ENCODE results near the gene GRB10. TPM values are rescaled to one million over a fixed set of nuclear protein-coding genes. Genes with fewer than 3 reads are reported as not detected.

The GRB10 gene
- total RNA-seq, 1 experiment from 2014 or later = 47.9 TPM

DNA sequence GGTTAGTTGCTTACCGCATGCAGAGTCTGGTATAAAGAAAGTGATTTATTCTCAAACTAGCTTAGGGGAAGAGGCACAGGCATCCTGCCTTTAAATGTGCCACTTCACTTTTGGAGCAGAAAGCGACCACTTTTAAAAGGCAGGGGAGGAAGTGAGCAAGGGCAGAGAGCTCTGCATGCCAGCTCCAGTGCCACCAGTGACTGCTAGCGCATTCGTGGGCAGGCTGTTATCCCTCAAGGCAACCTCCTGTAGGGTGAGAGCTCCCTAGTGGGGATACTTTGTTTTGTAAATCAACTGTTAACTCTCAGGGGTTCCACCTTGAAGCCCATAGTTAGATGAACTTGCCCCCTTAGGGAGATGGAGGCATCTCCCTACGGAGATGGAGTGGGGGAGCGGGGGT, 29.4 kb upstream of the GRB10 start:
- DNase-seq = no peak
- CTCF ChIA-PET = interaction anchor here (0.5 to 0.6 kb wide), 2 partner anchors 18 to 329 kb away, joined by 3 to 4 read pairs; no protein-coding TSS in a partner anchor
- H3K36me3 ChIP-seq (ENCODE audit: low read depth) = no peaks in the 10 kb centered on the region
- H3K4me1 ChIP-seq (replicated peaks; ENCODE audit: insufficient read depth) = peaks cover 12% of the 10 kb centered on the region
- H2AFZ ChIP-seq = no peak overlapping the region
- no TSS peak for BruUV-seq (replicated peaks)
- H4K20me1 ChIP-seq (ENCODE audit: insufficient read depth) = no peaks in the 10 kb centered on the region
- no peak overlapping the region for H3K27ac ChIP-seq
- no peaks in the 10 kb centered on the region for H3K79me2 ChIP-seq (ENCODE audit: low read depth)
- H3K9me3 ChIP-seq (ENCODE audit: insufficient read depth, low read depth) = no peaks in the 10 kb centered on the region
- POLR2A ChIA-PET (ENCODE audit: unreplicated experiment) = no interaction called here
- H3K9me2 ChIP-seq (ENCODE audit: insufficient read depth) = no peaks in the 10 kb centered on the region
- no peak overlapping the region for H3K4me3 ChIP-seq
- no peaks in the 10 kb centered on the region for H3K27me3 ChIP-seq (ENCODE audit: insufficient read depth, low read depth)
- H3F3A ChIP-seq (ENCODE audit: insufficient read depth, low read depth) = peaks cover 3% of the 10 kb centered on the region; the same call in 1 of the 2 replicates
- H3K4me2 ChIP-seq = no peak overlapping the region
- intact Hi-C loops (cut with micrococcal nuclease; ENCODE audit: unreplicated experiment) = no loop called here
- TF ChIP-seq EZH2 (IDR thresholded peaks at IDR 0.05; ENCODE audit: low read depth) = no peak

DNA sequence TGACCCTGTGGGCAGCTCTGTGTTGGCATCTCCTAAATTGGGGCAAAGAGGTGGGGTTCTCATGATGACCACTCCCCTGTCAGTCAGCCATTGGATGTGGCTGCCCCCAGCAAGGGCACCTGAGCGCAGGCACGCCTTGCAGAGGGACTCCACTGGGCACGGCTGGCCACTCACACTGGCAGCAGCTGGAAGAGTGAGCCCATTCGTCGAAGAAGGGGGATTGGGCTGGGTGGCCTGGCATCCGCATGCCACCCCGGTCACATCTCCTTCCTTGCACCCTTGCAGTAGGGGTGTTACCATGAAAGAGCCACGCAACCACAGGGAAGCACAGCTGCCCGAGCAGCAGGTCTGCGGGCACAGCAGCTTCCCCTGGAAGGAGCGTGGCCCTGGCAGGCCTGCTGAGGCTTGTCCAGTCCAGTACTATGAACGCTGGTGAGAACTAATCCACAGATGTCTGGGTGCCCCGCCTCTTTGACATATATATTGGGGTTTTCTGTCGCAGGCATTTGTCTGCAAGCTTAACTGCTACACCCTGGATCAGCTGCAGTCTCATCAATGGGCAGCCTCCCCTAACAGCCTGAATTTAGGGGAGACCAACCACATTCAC, 25.7 kb upstream of the GRB10 start:
- H3K36me3 ChIP-seq (ENCODE audit: low read depth) = no peaks in the 10 kb centered on the region
- no peaks in the 10 kb centered on the region for H3K79me2 ChIP-seq (ENCODE audit: low read depth)
- TF ChIP-seq EZH2 (IDR thresholded peaks at IDR 0.05; ENCODE audit: low read depth) = no peak
- CTCF ChIA-PET = no interaction called here
- no peak overlapping the region for H3K4me2 ChIP-seq
- H3K27me3 ChIP-seq (ENCODE audit: insufficient read depth, low read depth) = no peaks in the 10 kb centered on the region
- H3K4me3 ChIP-seq = no peak overlapping the region
- intact Hi-C loops (cut with micrococcal nuclease; ENCODE audit: unreplicated experiment) = no loop called here
- H3K4me1 ChIP-seq (replicated peaks; ENCODE audit: insufficient read depth) = peaks cover 32% of the 10 kb centered on the region
- BruUV-seq (replicated peaks) = no TSS peak
- H3K9me3 ChIP-seq (ENCODE audit: insufficient read depth, low read depth) = no peaks in the 10 kb centered on the region
- no peak overlapping the region for H3K27ac ChIP-seq
- H3F3A ChIP-seq (ENCODE audit: insufficient read depth, low read depth) = peaks cover 3% of the 10 kb centered on the region; the same call in 1 of the 2 replicates
- no peaks in the 10 kb centered on the region for H4K20me1 ChIP-seq (ENCODE audit: insufficient read depth)
- H2AFZ ChIP-seq = no peak overlapping the region
- no peak for DNase-seq
- POLR2A ChIA-PET (ENCODE audit: unreplicated experiment) = no interaction called here
- no peaks in the 10 kb centered on the region for H3K9me2 ChIP-seq (ENCODE audit: insufficient read depth)

GRCh38 chr7:50807026-50807730, 24.5 kb upstream of the GRB10 start:
- Histone ChIP-seq H2AFZ (no peak overlapping the region), H3K4me3 (no peak overlapping the region), H3K9me3 (ENCODE audit: insufficient read depth, low read depth) (no peaks in the 10 kb centered on the region), H3F3A (ENCODE audit: insufficient read depth, low read depth) (no peaks in the 10 kb centered on the region), H4K20me1 (ENCODE audit: insufficient read depth) (no peaks in the 10 kb centered on the region), H3K27ac (no peak overlapping the region), H3K36me3 (ENCODE audit: low read depth) (no peaks in the 10 kb centered on the region), H3K4me2 (no peak overlapping the region), H3K4me1 (replicated peaks; ENCODE audit: insufficient read depth) (peaks cover 28% of the 10 kb centered on the region), H3K27me3 (ENCODE audit: insufficient read depth, low read depth) (no peaks in the 10 kb centered on the region), H3K79me2 (ENCODE audit: low read depth) (no peaks in the 10 kb centered on the region), H3K9me2 (ENCODE audit: insufficient read depth) (no peaks in the 10 kb centered on the region)
- no TSS peak for BruUV-seq (replicated peaks)
- TF ChIP-seq, protein P1, sequence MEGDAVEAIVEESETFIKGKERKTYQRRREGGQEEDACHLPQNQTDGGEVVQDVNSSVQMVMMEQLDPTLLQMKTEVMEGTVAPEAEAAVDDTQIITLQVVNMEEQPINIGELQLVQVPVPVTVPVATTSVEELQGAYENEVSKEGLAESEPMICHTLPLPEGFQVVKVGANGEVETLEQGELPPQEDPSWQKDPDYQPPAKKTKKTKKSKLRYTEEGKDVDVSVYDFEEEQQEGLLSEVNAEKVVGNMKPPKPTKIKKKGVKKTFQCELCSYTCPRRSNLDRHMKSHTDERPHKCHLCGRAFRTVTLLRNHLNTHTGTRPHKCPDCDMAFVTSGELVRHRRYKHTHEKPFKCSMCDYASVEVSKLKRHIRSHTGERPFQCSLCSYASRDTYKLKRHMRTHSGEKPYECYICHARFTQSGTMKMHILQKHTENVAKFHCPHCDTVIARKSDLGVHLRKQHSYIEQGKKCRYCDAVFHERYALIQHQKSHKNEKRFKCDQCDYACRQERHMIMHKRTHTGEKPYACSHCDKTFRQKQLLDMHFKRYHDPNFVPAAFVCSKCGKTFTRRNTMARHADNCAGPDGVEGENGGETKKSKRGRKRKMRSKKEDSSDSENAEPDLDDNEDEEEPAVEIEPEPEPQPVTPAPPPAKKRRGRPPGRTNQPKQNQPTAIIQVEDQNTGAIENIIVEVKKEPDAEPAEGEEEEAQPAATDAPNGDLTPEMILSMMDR (conservative IDR thresholded peaks at IDR 0.05) = no peak
- no peak for TF ChIP-seq EZH2 (IDR thresholded peaks at IDR 0.05; ENCODE audit: low read depth)
- DNase-seq = no peak
- ChIA-PET POLR2A (ENCODE audit: unreplicated experiment) (no interaction called here), CTCF (interaction anchor here (0.6 kb wide), 1 partner anchor 85 kb away, joined by 3 read pairs; no protein-coding TSS in a partner anchor)
- intact Hi-C loops (cut with micrococcal nuclease; ENCODE audit: unreplicated experiment) = no loop called here

- no peak overlapping the region for H3K27ac ChIP-seq
Observed at GRCh38 chr7:50806143-50806542, 23.4 kb upstream of the GRB10 start.

More at GRCh38 chr7:50806143-50806542, 23.4 kb upstream of the GRB10 start:
- Histone ChIP-seq H3K36me3 (ENCODE audit: low read depth) (no peaks in the 10 kb centered on the region), H3K27me3 (ENCODE audit: insufficient read depth, low read depth) (no peaks in the 10 kb centered on the region), H3K79me2 (ENCODE audit: low read depth) (no peaks in the 10 kb centered on the region), H3K9me3 (ENCODE audit: insufficient read depth, low read depth) (no peaks in the 10 kb centered on the region), H3F3A (ENCODE audit: insufficient read depth, low read depth) (no peaks in the 10 kb centered on the region), H2AFZ (no peak overlapping the region), H3K9me2 (ENCODE audit: insufficient read depth) (no peaks in the 10 kb centered on the region), H4K20me1 (ENCODE audit: insufficient read depth) (no peaks in the 10 kb centered on the region), H3K4me3 (no peak overlapping the region), H3K4me2 (no peak overlapping the region), H3K4me1 (replicated peaks; ENCODE audit: insufficient read depth) (peaks cover 28% of the 10 kb centered on the region)
- no TSS peak for BruUV-seq (replicated peaks)
- DNase-seq = no peak
- intact Hi-C loops (cut with micrococcal nuclease; ENCODE audit: unreplicated experiment) = no loop called here
- ChIA-PET POLR2A (ENCODE audit: unreplicated experiment) (no interaction called here), CTCF (interaction anchor here (0.7 kb wide), 1 partner anchor 327 kb away, joined by 3 read pairs; no protein-coding TSS in a partner anchor)
- TF ChIP-seq, protein P1 (conservative IDR thresholded peaks at IDR 0.05) = no peak
- no peak for TF ChIP-seq EZH2 (IDR thresholded peaks at IDR 0.05; ENCODE audit: low read depth)
